Caco-2 (cell line): Measurements from ENCODE around the gene LMAN1L. TPM values are rescaled to one million over a fixed set of nuclear protein-coding genes. Genes with fewer than 3 reads are reported as not detected.
A peak's percentile ranks its signal among the peaks of the same experiment; 100 is the strongest.

Source experiments
- BruUV-seq: library from RNA; stranded (reverse); fragments of 400-500 nt; replicated peaks from 2 replicates; lab custom pipeline; 2021; lab: Mats Ljungman, UMichigan
- CTCF ChIA-PET: fragments of 300-600 bp; sonication (Branson Sonifier 250); formaldehyde crosslinking; loops from one replicate; lab custom pipeline; 2022; ENCODE audit warnings: antibody characterized with exemption; lab: Charles Lee
- POLR2A ChIA-PET: fragments of 300-600 bp; sonication (Branson Sonifier 250); formaldehyde crosslinking; loops from one replicate; lab custom pipeline; 2022; ENCODE audit warnings: antibody characterized with exemption; lab: Charles Lee
- DNase-seq, 2 experiments: peaks; one replicate each; pipeline versions ENCODE4 v3.0.0 to v3.0.0-alpha.2; 2020 to 2022
- H3K27me3 ChIP-seq: replicated peaks from 2 replicates; pipeline ENCODE4 v1.6.0; 2011; ENCODE audit warnings: low read length; ENCODE audit not compliant: control insufficient read depth, insufficient read depth
- H3K36me3 ChIP-seq: 2 replicates; pipeline ENCODE4 v1.5.1; 2011; ENCODE audit warnings: low read length; ENCODE audit not compliant: control insufficient read depth, insufficient read depth
- H3K4me1 ChIP-seq: fragments of 250-450 bp; sonication (Bioruptor Pico); 2 replicates; pipeline ENCODE4 v1.5.1; 2020; ENCODE audit warnings: mild to moderate bottlenecking
- H3K4me3 ChIP-seq: 2 replicates; pipeline ENCODE4 v1.5.1; 2011; ENCODE audit warnings: low read depth, mild to moderate bottlenecking, control low read depth, low read length
- H3K9me3 ChIP-seq: fragments of 250-450 bp; sonication (Bioruptor Pico); 2 replicates; pipeline ENCODE4 v1.5.1; 2020; ENCODE audit warnings: mild to moderate bottlenecking, moderate library complexity
- H3K27ac Mint-ChIP-seq: one replicate; pipeline ENCODE4 v1.8.0; 2022; ENCODE audit warnings: mixed read lengths; ENCODE audit not compliant: unreplicated experiment
- H3K27me3 Mint-ChIP-seq: one replicate; pipeline ENCODE4 v1.8.0; 2022; ENCODE audit warnings: mixed read lengths; ENCODE audit not compliant: insufficient read depth, unreplicated experiment
- H3K36me3 Mint-ChIP-seq: one replicate; pipeline ENCODE4 v1.8.0; 2022; ENCODE audit warnings: mild to moderate bottlenecking, mixed read lengths; ENCODE audit not compliant: insufficient read depth, unreplicated experiment
- H3K4me1 Mint-ChIP-seq: one replicate; pipeline ENCODE4 v1.8.0; 2022; ENCODE audit warnings: low read depth, mixed read lengths; ENCODE audit not compliant: unreplicated experiment
- H3K4me3 Mint-ChIP-seq: one replicate; pipeline ENCODE4 v1.8.0; 2022; ENCODE audit warnings: mild to moderate bottlenecking, moderate library complexity, mixed read lengths; ENCODE audit not compliant: unreplicated experiment
- H3K9me3 Mint-ChIP-seq: one replicate; pipeline ENCODE4 v1.8.0; 2022; ENCODE audit warnings: mixed read lengths; ENCODE audit not compliant: unreplicated experiment
- intact Hi-C: fragments of 100-400 bp; cut with micrococcal nuclease; formaldehyde crosslinking; loops from one replicate; pipeline ENCODE4 v1.10.0; 2022; ENCODE audit not compliant: unreplicated experiment
- total RNA-seq: library from RNA; stranded (reverse); gene quantifications from 2 replicates; pipeline ENCODE4 v1.2.3, GENCODE V29; 2022
- TF ChIP-seq, protein P1 (sequence below), 2 experiments: fragments of 200-600 bp in 1 of 2; IDR thresholded peaks; 1 replicate in 1 of 2; 2 replicates in 1 of 2; pipeline versions ENCODE4 v1.5.1 to v1.8.0; 2011 to 2022; ENCODE audit warnings: antibody characterized with exemption in 1 of 2, control low read depth in 1 of 2, inconsistent platforms in 1 of 2, low read depth in 1 of 2, low read length in 1 of 2, mild to moderate bottlenecking in 1 of 2, moderate library complexity in 1 of 2; ENCODE audit not compliant: insufficient read depth in 1 of 2, severe bottlenecking in 1 of 2, unreplicated experiment in 1 of 2

Gene LMAN1L
- total RNA-seq, 1 experiment from 2014 or later, result not detected

DNA sequence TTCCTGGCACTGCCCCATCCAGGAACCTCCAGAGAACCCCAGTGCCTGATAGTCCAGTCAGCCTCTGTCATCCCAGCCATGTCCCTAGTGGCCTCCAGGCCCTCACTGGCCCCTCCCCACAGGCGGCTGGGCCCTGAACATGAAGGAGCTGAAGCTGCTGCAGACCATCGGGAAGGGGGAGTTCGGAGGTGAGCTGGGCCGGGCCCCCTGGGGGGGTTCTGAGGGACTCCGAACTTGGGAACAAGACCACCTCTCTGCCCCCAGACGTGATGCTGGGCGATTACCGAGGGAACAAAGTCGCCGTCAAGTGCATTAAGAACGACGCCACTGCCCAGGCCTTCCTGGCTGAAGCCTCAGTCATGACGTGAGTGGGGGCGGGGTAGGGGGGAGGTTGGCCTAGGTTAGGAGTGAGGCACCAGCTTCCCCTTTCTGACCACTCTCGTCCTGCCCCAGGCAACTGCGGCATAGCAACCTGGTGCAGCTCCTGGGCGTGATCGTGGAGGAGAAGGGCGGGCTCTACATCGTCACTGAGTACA, 12.0 kb upstream of the LMAN1L start:
- H3K4me3 Mint-ChIP-seq, result no peak overlapping the region
- TF ChIP-seq, protein P1, sequence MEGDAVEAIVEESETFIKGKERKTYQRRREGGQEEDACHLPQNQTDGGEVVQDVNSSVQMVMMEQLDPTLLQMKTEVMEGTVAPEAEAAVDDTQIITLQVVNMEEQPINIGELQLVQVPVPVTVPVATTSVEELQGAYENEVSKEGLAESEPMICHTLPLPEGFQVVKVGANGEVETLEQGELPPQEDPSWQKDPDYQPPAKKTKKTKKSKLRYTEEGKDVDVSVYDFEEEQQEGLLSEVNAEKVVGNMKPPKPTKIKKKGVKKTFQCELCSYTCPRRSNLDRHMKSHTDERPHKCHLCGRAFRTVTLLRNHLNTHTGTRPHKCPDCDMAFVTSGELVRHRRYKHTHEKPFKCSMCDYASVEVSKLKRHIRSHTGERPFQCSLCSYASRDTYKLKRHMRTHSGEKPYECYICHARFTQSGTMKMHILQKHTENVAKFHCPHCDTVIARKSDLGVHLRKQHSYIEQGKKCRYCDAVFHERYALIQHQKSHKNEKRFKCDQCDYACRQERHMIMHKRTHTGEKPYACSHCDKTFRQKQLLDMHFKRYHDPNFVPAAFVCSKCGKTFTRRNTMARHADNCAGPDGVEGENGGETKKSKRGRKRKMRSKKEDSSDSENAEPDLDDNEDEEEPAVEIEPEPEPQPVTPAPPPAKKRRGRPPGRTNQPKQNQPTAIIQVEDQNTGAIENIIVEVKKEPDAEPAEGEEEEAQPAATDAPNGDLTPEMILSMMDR (IDR thresholded peaks at IDR 0.05; ENCODE audit: insufficient read depth in 1 of 2, low read depth in 1 of 2, low read length in 1 of 2, severe bottlenecking in 1 of 2, unreplicated experiment in 1 of 2), result no peak
- Histone ChIP-seq H3K4me1 (no peaks in the 10 kb centered on the region), H3K4me3 (no peak overlapping the region), H3K27me3 (no peaks in the 10 kb centered on the region), H3K9me3 (no peaks in the 10 kb centered on the region), H3K36me3 (peaks cover 6% of the 10 kb centered on the region)
- no TSS peak for BruUV-seq
- H3K27me3 Mint-ChIP-seq, result no peaks in the 10 kb centered on the region
- no peak overlapping the region for H3K27ac Mint-ChIP-seq
- peak in 1 of 2 experiments; percentile 36 for DNase-seq
- H3K36me3 Mint-ChIP-seq, result peaks cover 32% of the 10 kb centered on the region
- intact Hi-C loops, result loop anchor here (1.0 to 2.0 kb wide), 2 partner anchors 18 to 29 kb away; partner anchors contain the start of gene CSK
- no peaks in the 10 kb centered on the region for H3K4me1 Mint-ChIP-seq
- ChIA-PET POLR2A (no interaction called here), CTCF (interaction anchor here (0.7 to 2.8 kb wide), 5 partner anchors 12 to 159 kb away, joined by 3 to 12 read pairs (median 7); partner anchors contain the start of gene LMAN1L)
- no peaks in the 10 kb centered on the region for H3K9me3 Mint-ChIP-seq

DNA sequence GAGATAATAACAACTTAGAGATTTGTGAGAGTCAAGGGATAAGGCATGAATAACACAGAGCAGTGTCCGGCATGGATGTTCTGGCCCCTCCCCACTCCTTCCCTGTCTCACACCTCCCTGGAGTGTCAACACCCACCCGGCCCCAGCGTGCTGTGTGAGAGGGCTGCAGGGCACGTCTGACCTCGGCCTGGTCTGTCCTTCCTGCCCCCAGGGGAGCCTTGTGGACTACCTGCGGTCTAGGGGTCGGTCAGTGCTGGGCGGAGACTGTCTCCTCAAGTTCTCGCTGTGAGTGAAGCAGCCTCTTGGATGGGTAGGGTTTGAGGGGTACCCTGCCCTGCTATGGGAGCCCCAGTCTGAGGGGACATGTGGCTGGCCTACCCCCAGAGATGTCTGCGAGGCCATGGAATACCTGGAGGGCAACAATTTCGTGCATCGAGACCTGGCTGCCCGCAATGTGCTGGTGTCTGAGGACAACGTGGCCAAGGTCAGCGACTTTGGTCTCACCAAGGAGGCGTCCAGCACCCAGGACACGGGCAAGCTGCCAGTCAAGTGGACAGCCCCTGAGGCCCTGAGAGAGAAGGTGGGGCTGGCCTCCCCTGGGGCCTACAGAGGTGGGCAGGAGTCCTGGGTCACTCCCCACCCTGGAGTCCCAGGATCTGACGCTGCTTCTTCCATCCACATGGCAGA, 11.2 kb upstream of the LMAN1L start:
- Mint-ChIP-seq H3K4me3 (no peak overlapping the region), H3K9me3 (no peaks in the 10 kb centered on the region), H3K36me3 (peaks cover 32% of the 10 kb centered on the region), H3K27me3 (no peaks in the 10 kb centered on the region), H3K27ac (no peak overlapping the region), H3K4me1 (no peaks in the 10 kb centered on the region)
- no peaks in the 10 kb centered on the region for H3K27me3 ChIP-seq
- H3K36me3 ChIP-seq, result peaks cover 6% of the 10 kb centered on the region
- peak in 1 of 2 experiments; percentile 22 for DNase-seq
- no TSS peak for BruUV-seq
- TF ChIP-seq, protein P1 (IDR thresholded peaks at IDR 0.05; ENCODE audit: insufficient read depth in 1 of 2, low read depth in 1 of 2, low read length in 1 of 2, severe bottlenecking in 1 of 2, unreplicated experiment in 1 of 2), result no peak
- POLR2A ChIA-PET, result no interaction called here
- no peaks in the 10 kb centered on the region for H3K9me3 ChIP-seq
- CTCF ChIA-PET, result interaction anchor here (2.8 kb wide), 1 partner anchor 31 kb away, joined by 12 read pairs; no protein-coding TSS in a partner anchor
- H3K4me3 ChIP-seq, result no peak overlapping the region
- no peaks in the 10 kb centered on the region for H3K4me1 ChIP-seq
- intact Hi-C loops, result loop anchor here (2.0 kb wide), 1 partner anchor 19 kb away; the partner anchor contains the start of gene CSK

DNA sequence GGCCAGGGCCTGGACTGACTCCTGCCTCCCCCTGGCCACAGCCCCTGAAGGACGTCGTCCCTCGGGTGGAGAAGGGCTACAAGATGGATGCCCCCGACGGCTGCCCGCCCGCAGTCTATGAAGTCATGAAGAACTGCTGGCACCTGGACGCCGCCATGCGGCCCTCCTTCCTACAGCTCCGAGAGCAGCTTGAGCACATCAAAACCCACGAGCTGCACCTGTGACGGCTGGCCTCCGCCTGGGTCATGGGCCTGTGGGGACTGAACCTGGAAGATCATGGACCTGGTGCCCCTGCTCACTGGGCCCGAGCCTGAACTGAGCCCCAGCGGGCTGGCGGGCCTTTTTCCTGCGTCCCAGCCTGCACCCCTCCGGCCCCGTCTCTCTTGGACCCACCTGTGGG, 10.3 kb upstream of the LMAN1L start:
- H3K36me3 ChIP-seq, result peaks cover 6% of the 10 kb centered on the region
- no TSS peak for BruUV-seq
- ChIA-PET CTCF (no interaction called here), POLR2A (no interaction called here)
- intact Hi-C loops, result no loop called here
- H3K9me3 Mint-ChIP-seq, result no peaks in the 10 kb centered on the region
- no peaks in the 10 kb centered on the region for H3K27me3 Mint-ChIP-seq
- no peaks in the 10 kb centered on the region for H3K27me3 ChIP-seq
- TF ChIP-seq, protein P1 (IDR thresholded peaks at IDR 0.05; ENCODE audit: insufficient read depth in 1 of 2, low read depth in 1 of 2, low read length in 1 of 2, severe bottlenecking in 1 of 2, unreplicated experiment in 1 of 2), result no peak
- peaks cover 32% of the 10 kb centered on the region for H3K36me3 Mint-ChIP-seq
- no peaks in the 10 kb centered on the region for H3K4me1 Mint-ChIP-seq
- no peak overlapping the region for H3K4me3 ChIP-seq
- H3K27ac Mint-ChIP-seq, result no peak overlapping the region
- H3K4me3 Mint-ChIP-seq, result no peak overlapping the region
- H3K9me3 ChIP-seq, result no peaks in the 10 kb centered on the region
- no peaks in the 10 kb centered on the region for H3K4me1 ChIP-seq
- DNase-seq, result no peak
